Brain microvascular endothelial cell (primary cell): ENCODE results near the gene MACROD2.

ENCODE experiments used
- DNase-seq: peaks from one replicate; pipeline ENCODE4 v3.0.0-alpha.2; 2020
- H3K27ac ChIP-seq: fragments of 250-450 bp; sonication (Bioruptor Pico); 2 replicates; pipeline ENCODE4 v1.5.1; 2020; ENCODE audit warnings: mild to moderate bottlenecking, moderate library complexity
- H3K27me3 ChIP-seq: fragments of 250-450 bp; sonication (Bioruptor Pico); replicated peaks from 2 replicates; pipeline ENCODE4 v1.5.1; 2020; ENCODE audit warnings: mild to moderate bottlenecking
- H3K36me3 ChIP-seq: fragments of 250-450 bp; sonication (Bioruptor Pico); replicated peaks from 2 replicates; pipeline ENCODE4 v1.5.1; 2020; ENCODE audit warnings: mild to moderate bottlenecking
- H3K4me3 ChIP-seq: 2 replicates; pipeline ENCODE4 v1.5.1; 2011; ENCODE audit warnings: low read depth, mild to moderate bottlenecking, control low read depth, low read length, moderate library complexity
- CTCF ChIP-seq: IDR thresholded peaks from 2 replicates; pipeline ENCODE4 v1.5.1; 2011; ENCODE audit warnings: low read depth, mild to moderate bottlenecking, moderate library complexity, low read length, control low read depth, inconsistent platforms; ENCODE audit errors: missing control alignments
- in situ Hi-C: cut with HindIII; loops from 2 replicates; pipeline ENCODE4 v1.10.0; 2017; ENCODE audit warnings: low sequenced_read_pairs, low pct_ligation_motif_present

MACROD2 gene

DNA sequence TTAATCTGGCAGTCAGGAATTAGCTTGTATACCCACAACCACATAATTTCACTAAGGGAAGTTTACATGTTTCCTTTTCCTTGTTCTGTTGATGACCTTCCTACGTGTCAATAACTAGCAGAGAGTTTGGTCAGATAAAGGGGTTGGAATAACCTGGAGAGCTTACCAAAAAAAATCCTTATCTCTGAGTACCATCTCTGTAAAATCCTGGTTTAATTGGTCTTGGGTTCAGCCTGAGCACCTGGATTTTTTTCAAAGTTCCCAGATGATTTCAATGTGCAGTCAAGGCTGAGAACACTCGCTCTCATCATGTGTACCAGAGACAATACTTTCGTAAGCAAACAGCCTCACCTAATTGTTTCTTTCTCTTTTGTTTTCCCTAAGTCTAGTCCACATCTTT lies 825.9 kb downstream of the MACROD2 start:
- TF ChIP-seq CTCF: no peak
- H3K27ac ChIP-seq: no peak overlapping the region
- H3K27me3 ChIP-seq: no peaks in the 10 kb centered on the region
- in situ Hi-C loops: no loop called here
- H3K36me3 ChIP-seq: no peaks in the 10 kb centered on the region
- H3K4me3 ChIP-seq: no peak overlapping the region
- no peak for DNase-seq

- Histone ChIP-seq H3K27me3 (no peaks in the 10 kb centered on the region), H3K36me3 (no peaks in the 10 kb centered on the region), H3K27ac (no peak overlapping the region), H3K4me3 (no peak overlapping the region)
- no peak for TF ChIP-seq CTCF
- in situ Hi-C loops: no loop called here
- no peak for DNase-seq
Observed at GRCh38 chr20:14824996-14825395, 829.7 kb downstream of the MACROD2 start.

- Histone ChIP-seq H3K4me3 (no peak overlapping the region), H3K36me3 (no peaks in the 10 kb centered on the region), H3K27me3 (no peaks in the 10 kb centered on the region), H3K27ac (no peak overlapping the region)
- DNase-seq: no peak
- in situ Hi-C loops: no loop called here
- no peak for TF ChIP-seq CTCF
Observed at GRCh38 chr20:14826543-14827313, 831.4 kb downstream of the MACROD2 start.

- no peaks in the 10 kb centered on the region for H3K27me3 ChIP-seq
- no peaks in the 10 kb centered on the region for H3K36me3 ChIP-seq
- DNase-seq: no peak
- H3K27ac ChIP-seq: no peak overlapping the region
- TF ChIP-seq CTCF: no peak
- H3K4me3 ChIP-seq: no peak overlapping the region
- in situ Hi-C loops: no loop called here
Observed at GRCh38 chr20:14828459-14828858, 833.1 kb downstream of the MACROD2 start.

DNA sequence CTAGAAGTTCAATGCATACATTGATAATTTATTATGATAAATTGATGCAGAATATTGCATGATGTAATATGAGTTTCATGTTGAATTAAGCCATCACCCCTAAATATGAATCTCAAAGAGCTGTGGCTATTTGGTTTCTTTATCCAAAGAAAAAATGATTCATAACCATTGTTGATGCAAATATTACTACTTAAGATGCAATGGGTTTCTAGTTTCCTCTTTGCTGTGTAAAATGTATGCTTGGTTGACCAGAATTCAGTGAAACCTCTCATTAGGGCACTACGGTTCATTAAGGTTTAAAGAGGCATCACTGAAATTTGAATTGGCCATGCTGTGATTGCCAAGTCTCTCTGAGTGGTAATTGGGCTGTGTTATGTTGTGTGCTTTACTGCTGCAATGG lies 834.6 kb downstream of the MACROD2 start:
- Histone ChIP-seq H3K4me3 (no peak overlapping the region), H3K27ac (no peak overlapping the region), H3K27me3 (no peaks in the 10 kb centered on the region), H3K36me3 (no peaks in the 10 kb centered on the region)
- DNase-seq: no peak
- TF ChIP-seq CTCF: no peak
- in situ Hi-C loops: no loop called here

GRCh38 chr20:14830466-14830865 lies 835.1 kb downstream of the MACROD2 start:
- H3K27ac ChIP-seq: no peak overlapping the region
- no peak for TF ChIP-seq CTCF
- in situ Hi-C loops: no loop called here

More at GRCh38 chr20:14830466-14830865, 835.1 kb downstream of the MACROD2 start:
- no peaks in the 10 kb centered on the region for H3K27me3 ChIP-seq
- no peak overlapping the region for H3K4me3 ChIP-seq
- no peak for DNase-seq
- no peaks in the 10 kb centered on the region for H3K36me3 ChIP-seq
